Spleen (tissue), 7 donors: ENCODE results near the gene LILRA2.

Source experiments
- POLR2A ChIP-seq, 3 donors: fragments of 450-650 bp; IDR thresholded peaks; one replicate each; pipeline ENCODE4 v1.5.1; 2017; ENCODE audit warnings: antibody characterized with exemption in 3 of 3, mild to moderate bottlenecking in 1 of 3
- POLR2AphosphoS5 ChIP-seq, 3 donors: sonication (generic); formaldehyde crosslinking; IDR thresholded peaks; one replicate each; pipeline ENCODE4 v1.5.1; 2017; ENCODE audit warnings: antibody characterized with exemption in 3 of 3
- TF ChIP-seq, protein P1 (sequence below), 11 experiments: fragments of 200-600 bp in 7 of 11; fragments of 450-650 bp in 4 of 11; sonication (generic) in 4 of 11; IDR thresholded peaks in 8 of 11; conservative IDR thresholded peaks in 3 of 11; 1 replicate in 7 of 11; 2 replicates in 4 of 11; pipeline versions ENCODE4 v1.4.0 to v1.8.0; 2016 to 2021; ENCODE audit warnings: antibody characterized with exemption in 11 of 11, inconsistent platforms in 4 of 11, mild to moderate bottlenecking in 1 of 11
- donor health status: DM: no; HTN: no; CAD: no; lungs with moderate emphysema.
- donor health status: DM: no; HTN: no; CAD: no.
- donor health status: DM: no; HTN: no; CAD: no.

DNA sequence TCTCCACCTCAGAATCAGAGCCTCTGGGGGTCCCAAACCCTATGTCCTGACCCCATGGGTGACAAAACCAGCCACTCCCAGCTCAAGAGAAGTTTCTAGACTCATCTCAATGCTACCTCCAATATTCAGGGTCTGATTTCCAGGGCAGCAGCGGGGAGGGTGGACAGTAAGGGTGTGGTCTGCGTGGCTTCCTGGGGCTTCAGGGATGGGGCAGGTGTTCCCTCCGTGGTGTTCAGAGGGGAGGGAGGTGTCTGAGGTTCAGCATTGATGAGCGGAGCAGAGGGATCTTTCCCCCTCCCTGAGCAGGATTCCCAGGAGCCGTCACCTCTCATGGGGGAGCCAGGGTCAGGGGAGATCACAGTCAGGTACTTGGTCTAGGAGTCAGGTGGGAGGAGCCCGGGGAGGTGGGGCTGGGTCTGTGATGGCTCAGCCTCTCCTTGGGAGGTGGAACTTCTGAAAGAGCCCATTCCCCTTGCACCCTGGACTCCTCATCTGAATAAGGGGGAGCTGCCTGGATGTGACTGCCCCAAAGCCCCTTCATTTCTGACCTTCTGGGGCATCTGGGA lies 2.9 kb downstream of the LILRA2 start:
- TF ChIP-seq, protein P1, sequence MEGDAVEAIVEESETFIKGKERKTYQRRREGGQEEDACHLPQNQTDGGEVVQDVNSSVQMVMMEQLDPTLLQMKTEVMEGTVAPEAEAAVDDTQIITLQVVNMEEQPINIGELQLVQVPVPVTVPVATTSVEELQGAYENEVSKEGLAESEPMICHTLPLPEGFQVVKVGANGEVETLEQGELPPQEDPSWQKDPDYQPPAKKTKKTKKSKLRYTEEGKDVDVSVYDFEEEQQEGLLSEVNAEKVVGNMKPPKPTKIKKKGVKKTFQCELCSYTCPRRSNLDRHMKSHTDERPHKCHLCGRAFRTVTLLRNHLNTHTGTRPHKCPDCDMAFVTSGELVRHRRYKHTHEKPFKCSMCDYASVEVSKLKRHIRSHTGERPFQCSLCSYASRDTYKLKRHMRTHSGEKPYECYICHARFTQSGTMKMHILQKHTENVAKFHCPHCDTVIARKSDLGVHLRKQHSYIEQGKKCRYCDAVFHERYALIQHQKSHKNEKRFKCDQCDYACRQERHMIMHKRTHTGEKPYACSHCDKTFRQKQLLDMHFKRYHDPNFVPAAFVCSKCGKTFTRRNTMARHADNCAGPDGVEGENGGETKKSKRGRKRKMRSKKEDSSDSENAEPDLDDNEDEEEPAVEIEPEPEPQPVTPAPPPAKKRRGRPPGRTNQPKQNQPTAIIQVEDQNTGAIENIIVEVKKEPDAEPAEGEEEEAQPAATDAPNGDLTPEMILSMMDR (IDR thresholded peaks at IDR 0.05 in 8 of 11, conservative IDR thresholded peaks at IDR 0.05 in 3 of 11): no peak
- TF ChIP-seq POLR2AphosphoS5 (IDR thresholded peaks at IDR 0.05) (no peak), POLR2A (IDR thresholded peaks at IDR 0.05) (no peak)
